ENCODE data around the gene NLRP9. TPM values are rescaled to one million over a fixed set of nuclear protein-coding genes. Genes with fewer than 3 reads are reported as not detected.

Gene NLRP9
- total and polyA plus RNA-seq, 8 donors, result not detected

- DNase-seq, result no peak
- intact Hi-C loops (cut with DNase I; ENCODE audit: low total_unique reads), result no loop called here
- Histone ChIP-seq H3K27ac (peak overlapping the region; percentile 90 to 97 (median 94)), H3K4me1 (peaks cover 44 to 91% (median 74%) of the 10 kb centered on the region in 4 donors), H3K4me3 (peak overlapping the region; percentile 70 to 98 (median 88)), H3K27me3 (no peaks in the 10 kb centered on the region), H3K9me3 (no peaks in the 10 kb centered on the region), H3K36me3 (peaks cover 32 to 73% (median 67%) of the 10 kb centered on the region in 4 donors)
- TF ChIP-seq POLR2AphosphoS5 (IDR thresholded peaks at IDR 0.05) (no peak), EP300 (IDR thresholded peaks at IDR 0.05) (no peak), CTCF (IDR thresholded peaks at IDR 0.05) (no peak), POLR2A (IDR thresholded peaks at IDR 0.05) (no peak)
- 15 to 22% (median 18%) methylated on average over 15 to 17 of the region's 17 CpGs for WGBS, 5 donors
These were observed 63.8 kb downstream of the NLRP9 start for GRCh38 chr19:55674459-55674840.

- H3K27ac ChIP-seq, result peak overlapping the region in 3 of 5 donors; percentile 92 to 95 (median 94)
These were observed 64.3 kb downstream of the NLRP9 start for GRCh38 chr19:55673889-55674288.

GRCh38 chr19:55673465-55673864, 64.7 kb downstream of the NLRP9 start:
- DNase-seq, result no peak
- H3K4me1 ChIP-seq, result peaks cover 38 to 91% (median 69%) of the 10 kb centered on the region in 4 donors
- TF ChIP-seq POLR2A (IDR thresholded peaks at IDR 0.05) (no peak), POLR2AphosphoS5 (IDR thresholded peaks at IDR 0.05) (no peak), EP300 (IDR thresholded peaks at IDR 0.05) (no peak)
- no peak overlapping the region for H3K4me3 ChIP-seq
- no peaks in the 10 kb centered on the region for H3K27me3 ChIP-seq
- WGBS, 5 donors, result 73 to 82% (median 81%) methylated on average over 9 of the region's 9 CpGs
- H3K9me3 ChIP-seq, result no peaks in the 10 kb centered on the region
- intact Hi-C loops (cut with DNase I; ENCODE audit: low total_unique reads), result no loop called here
- H3K36me3 ChIP-seq, result peaks cover 32 to 73% (median 67%) of the 10 kb centered on the region in 4 donors
- peak overlapping the region in 2 of 5 donors; percentile 94 to 95 for H3K27ac ChIP-seq

More at GRCh38 chr19:55673889-55674288, 64.3 kb downstream of the NLRP9 start:
- TF ChIP-seq CTCF (IDR thresholded peaks at IDR 0.05) (no peak), POLR2A (IDR thresholded peaks at IDR 0.05) (no peak), EP300 (IDR thresholded peaks at IDR 0.05) (no peak), POLR2AphosphoS5 (IDR thresholded peaks at IDR 0.05) (no peak)
- peaks cover 32 to 73% (median 67%) of the 10 kb centered on the region in 4 donors for H3K36me3 ChIP-seq
- intact Hi-C loops (cut with DNase I; ENCODE audit: low total_unique reads), result no loop called here
- WGBS, 5 donors, result 66 to 76% (median 67%) methylated on average over 10 to 15 of the region's 15 CpGs
- H3K9me3 ChIP-seq, result no peaks in the 10 kb centered on the region
- peak overlapping the region in 1 of 4 donors; percentile 70 for H3K4me3 ChIP-seq
- DNase-seq, result no peak
- H3K4me1 ChIP-seq, result peaks cover 39 to 91% (median 71%) of the 10 kb centered on the region in 4 donors
- no peaks in the 10 kb centered on the region for H3K27me3 ChIP-seq

- H3K4me3 ChIP-seq, result no peak overlapping the region
- H3K36me3 ChIP-seq, result peaks cover 38 to 73% (median 69%) of the 10 kb centered on the region in 4 donors
- H3K27ac ChIP-seq, result peak overlapping the region in 1 of 5 donors; percentile 37
- peaks cover 38 to 91% (median 69%) of the 10 kb centered on the region in 4 donors for H3K4me1 ChIP-seq
- no peaks in the 10 kb centered on the region for H3K9me3 ChIP-seq
- intact Hi-C loops (cut with DNase I; ENCODE audit: low total_unique reads), result no loop called here
- DNase-seq, result no peak
- WGBS, 5 donors, result 40 to 70% (median 50%) methylated on average over 5 of the region's 5 CpGs
- H3K27me3 ChIP-seq, result no peaks in the 10 kb centered on the region
- TF ChIP-seq POLR2AphosphoS5 (IDR thresholded peaks at IDR 0.05) (no peak), POLR2A (IDR thresholded peaks at IDR 0.05) (no peak), EP300 (IDR thresholded peaks at IDR 0.05) (no peak), CTCF (IDR thresholded peaks at IDR 0.05) (no peak)
These were observed 65.8 kb downstream of the NLRP9 start for GRCh38 chr19:55672418-55672817.

- H3K4me1 ChIP-seq, result peaks cover 31 to 87% (median 67%) of the 10 kb centered on the region in 4 donors
- DNase-seq, result no peak
- no peaks in the 10 kb centered on the region for H3K27me3 ChIP-seq
- H3K4me3 ChIP-seq, result no peak overlapping the region
- 56 to 69% (median 65%) methylated on average over 2 of the region's 2 CpGs for WGBS, 5 donors
- TF ChIP-seq CTCF (IDR thresholded peaks at IDR 0.05) (no peak), EP300 (IDR thresholded peaks at IDR 0.05) (no peak), POLR2AphosphoS5 (IDR thresholded peaks at IDR 0.05) (no peak), POLR2A (IDR thresholded peaks at IDR 0.05) (no peak)
- H3K9me3 ChIP-seq, result no peaks in the 10 kb centered on the region
- intact Hi-C loops (cut with DNase I; ENCODE audit: low total_unique reads), result no loop called here
- peak overlapping the region in 1 of 5 donors; percentile 37 for H3K27ac ChIP-seq
- H3K36me3 ChIP-seq, result peaks cover 52 to 84% (median 83%) of the 10 kb centered on the region in 4 donors
These were observed 67.2 kb downstream of the NLRP9 start for GRCh38 chr19:55671054-55671378.

All from stomach (tissue), 9 donors.